Heart right ventricle (tissue), 16 donors: ENCODE measurements around the gene KCTD10. TPM values are rescaled to one million over a fixed set of nuclear protein-coding genes. Genes with fewer than 3 reads are reported as not detected.

Source experiments
- ATAC-seq, 8 donors: fragments of 200-7000 bp; cut with Tn5 transposase; one replicate each; pipeline ENCODE4 v1.9.1; 2020; ENCODE audit warnings: mild to moderate bottlenecking in 8 of 8, moderate library complexity in 8 of 8, moderate number of reproducible peaks in 1 of 8
- DNase-seq, 2 donors: peaks; one replicate each; pipeline ENCODE4 v3.0.0-alpha.2; 2020
- H3K27ac ChIP-seq, 10 donors: fragments of 200-600 bp; sonication (generic) in 2 of 10; one replicate each; pipeline versions ENCODE4 v1.5.0 to v1.8.0; 2020 to 2022; ENCODE audit warnings: mild to moderate bottlenecking in 3 of 10
- H3K27me3 ChIP-seq, 7 donors: fragments of 200-600 bp; one replicate each; pipeline ENCODE4 v1.8.0; 2021 to 2022; ENCODE audit warnings: mild to moderate bottlenecking in 2 of 7
- H3K36me3 ChIP-seq, 9 donors: fragments of 200-600 bp; sonication (generic) in 1 of 9; one replicate each; pipeline versions ENCODE4 v1.5.0 to v1.8.0; 2020 to 2022; ENCODE audit warnings: mild to moderate bottlenecking in 2 of 9
- H3K4me1 ChIP-seq, 9 donors: fragments of 200-600 bp; sonication (generic) in 1 of 9; one replicate each; pipeline versions ENCODE4 v1.5.0 to v1.8.0; 2020 to 2022; ENCODE audit warnings: mild to moderate bottlenecking in 4 of 9
- H3K4me3 ChIP-seq, 10 donors: fragments of 200-600 bp; sonication (generic) in 2 of 10; one replicate each; pipeline versions ENCODE4 v1.5.0 to v1.8.0; 2020 to 2022; ENCODE audit warnings: mild to moderate bottlenecking in 7 of 10, moderate library complexity in 2 of 10
- H3K9me3 ChIP-seq, 11 donors: fragments of 200-600 bp in 10 of 11; sonication (generic) in 2 of 11; one replicate each; pipeline versions ENCODE4 v1.5.0 to v1.8.0; 2013 to 2022; ENCODE audit warnings: mild to moderate bottlenecking in 2 of 11, control low read depth in 1 of 11, moderate library complexity in 1 of 11
- CTCF ChIP-seq, 9 donors: fragments of 200-600 bp; sonication (generic) in 2 of 9; IDR thresholded peaks; one replicate each; pipeline versions ENCODE4 v1.5.0 to v1.8.0; 2021 to 2022; ENCODE audit warnings: antibody characterized with exemption in 9 of 9, mild to moderate bottlenecking in 5 of 9, moderate library complexity in 1 of 9
- WGBS, 2 donors: extraction: QIAGEN DNeasy Blood & Tissue Kit; methylation state at CpG; one replicate each; pipeline ENCODE4 v1.1.7; 2013; ENCODE audit warnings: inconsistent platforms in 1 of 2; 5-methylcytosine and 5-hydroxymethylcytosine counted together
- intact Hi-C, 10 donors: fragments of 100-400 bp; cut with DNase I; formaldehyde crosslinking; loops; one replicate each; pipeline versions ENCODE4 v1.11.1 to v1.14.2; 2022
- polyA plus RNA-seq, 2 donors: library from polyadenylated mRNA; stranded (reverse); fragments of 200-250 nt; gene quantifications; one replicate each; pipeline ENCODE4 v1.2.3, GENCODE V29; 2013
- total RNA-seq, 10 donors: library from RNA; stranded (reverse); fragmentation: NEBNext Ultra II Directional in 3 of 10; extraction: Animal tissue kit (Norgen Biotek cat#: 25700) in 3 of 10; gene quantifications; one replicate each; pipeline versions ENCODE4 v1.2.1 to v1.2.4, GENCODE V29; 2021 to 2023
- donor health status: Arrhythmogenic right ventricular cardiomyopathy.
- donor health status: ischemic (EF 13 %, LVEDD 7.1; RV severe dilation, severe dysfunction).
- donor health status: healthy with polysubstance abuse.
- donor health status: DM: no; HTN: yes; CAD: no.
- donor health status: DM: no; HTN: no; CAD: no.
- donor health status: ischemic (EF 25% LVEDD 6.9; RV normal size, moderate dysfunction).
- donor health status: ischemic (EF 25% LVEDD 5.7; RV mildly dilated, moderate dysfunction).
- donor health status: healthy.
- donor health status: DM: yes; HTN: yes; CAD: no.
- donor health status: Ischemic cardiomyopathy.
- donor health status: ischemic (EF 35%, LVEDD 5.7; RV mildly dilated, moderate dysfunction).
- donor health status: nonischemic (EF 11% LVEDD 7.7; RV severe dilation, severe dysfunction).
- donor health status: DM: yes; HTN: yes; CAD: no.
- donor health status: PGD.
- donor health status: ischemic (EF 29% LVEDD 5.4; RV normal size, mild dysfunction).
- donor health status: nonischemic (EF 23%, LVEDD 6.1; RV moderate dilation, normal function).

Gene KCTD10
- total and polyA plus RNA-seq, 12 donors = 13.6 to 64.9 (median 31.9) TPM

- no peaks in the 10 kb centered on the region for H3K9me3 ChIP-seq
- no peaks in the 10 kb centered on the region for H3K27me3 ChIP-seq
- peaks cover 0 to 100% (median 65%) of the 10 kb centered on the region in 9 donors for H3K36me3 ChIP-seq
- no peak for DNase-seq
- H3K27ac ChIP-seq = peak overlapping the region in 1 of 10 donors; percentile 14
- intact Hi-C loops = no loop called here
- TF ChIP-seq CTCF (IDR thresholded peaks at IDR 0.05) = no peak
- no peaks in the 10 kb centered on the region for H3K4me1 ChIP-seq
- no peak overlapping the region for H3K4me3 ChIP-seq
- peak in 3 of 8 donors; percentile 21 to 73 (median 67) for ATAC-seq
Observed at GRCh38 chr12:109493090-109493489, 16.0 kb upstream of the KCTD10 start.

GRCh38 chr12:109492371-109492770, 15.3 kb upstream of the KCTD10 start:
- Histone ChIP-seq H3K4me3 (no peak overlapping the region), H3K9me3 (no peaks in the 10 kb centered on the region), H3K4me1 (no peaks in the 10 kb centered on the region), H3K36me3 (peaks cover 0 to 100% (median 66%) of the 10 kb centered on the region in 9 donors), H3K27me3 (no peaks in the 10 kb centered on the region), H3K27ac (no peak overlapping the region)
- intact Hi-C loops = no loop called here
- ATAC-seq (no peak), DNase-seq (no peak)
- no peak for TF ChIP-seq CTCF (IDR thresholded peaks at IDR 0.05)
- 87 to 92% methylated on average over 5 of the region's 5 CpGs for WGBS, 2 donors

GRCh38 chr12:109491671-109492070, 14.6 kb upstream of the KCTD10 start:
- Histone ChIP-seq H3K27me3 (no peaks in the 10 kb centered on the region), H3K4me3 (no peak overlapping the region), H3K27ac (no peak overlapping the region), H3K4me1 (no peaks in the 10 kb centered on the region), H3K36me3 (peaks cover 0 to 100% (median 73%) of the 10 kb centered on the region in 9 donors), H3K9me3 (no peaks in the 10 kb centered on the region)
- ATAC-seq (no peak), DNase-seq (no peak)
- 92 to 95% methylated on average over 4 of the region's 4 CpGs for WGBS, 2 donors
- intact Hi-C loops = no loop called here
- TF ChIP-seq CTCF (IDR thresholded peaks at IDR 0.05) = no peak

GRCh38 chr12:109489955-109490565, 13.0 kb upstream of the KCTD10 start:
- DNase-seq = no peak
- 90 to 93% methylated on average over 1 of the region's 1 CpG for WGBS, 2 donors
- no peak for TF ChIP-seq CTCF (IDR thresholded peaks at IDR 0.05)
- Histone ChIP-seq H3K4me1 (no peaks in the 10 kb centered on the region), H3K4me3 (no peak overlapping the region), H3K9me3 (no peaks in the 10 kb centered on the region), H3K27ac (no peak overlapping the region), H3K36me3 (peaks cover under 1 to 100% (median 82%) of the 10 kb centered on the region in 9 donors), H3K27me3 (no peaks in the 10 kb centered on the region)
- ATAC-seq = no peak
- intact Hi-C loops = no loop called here
